GM19035 (cell line): Measurements from ENCODE around the gene HDAC9.

Source experiments
- ATAC-seq: cut with Tn5 transposase; IDR thresholded peaks from one replicate; pipeline ENCODE4 v1.9.1; 2021; ENCODE audit not compliant: unreplicated experiment

HDAC9 gene

GRCh38 chr7:18771834-18772566 lies 276.5 kb downstream of the HDAC9 start:
- no peak for ATAC-seq

- no peak for ATAC-seq
These were observed 277.0 kb downstream of the HDAC9 start for GRCh38 chr7:18772567-18772965.

GRCh38 chr7:18777314-18777713 lies 281.8 kb downstream of the HDAC9 start:
- no peak for ATAC-seq

- no peak for ATAC-seq
These were observed 283.0 kb downstream of the HDAC9 start for GRCh38 chr7:18778594-18778993.

DNA sequence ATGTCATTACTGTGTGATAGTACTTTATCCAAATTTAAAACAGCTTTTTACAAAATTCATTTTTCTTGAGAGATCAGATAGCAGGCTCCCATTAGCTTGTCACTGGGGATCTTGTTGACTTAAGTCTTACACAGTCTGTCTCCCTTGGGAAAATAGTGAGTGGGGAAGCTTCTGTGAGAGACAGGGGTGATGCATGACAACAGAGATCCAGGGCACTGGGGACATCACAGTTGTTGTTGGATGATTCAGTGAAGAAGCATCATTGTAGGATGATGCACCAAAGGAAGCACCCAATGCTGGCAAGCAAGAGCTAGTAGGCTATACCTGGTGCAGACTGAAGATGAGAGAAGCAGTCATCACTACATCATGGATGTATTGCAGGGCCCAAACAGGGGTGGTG lies 284.7 kb downstream of the HDAC9 start:
- no peak for ATAC-seq

- no peak for ATAC-seq
These were observed 285.4 kb downstream of the HDAC9 start for GRCh38 chr7:18780938-18781337.

DNA sequence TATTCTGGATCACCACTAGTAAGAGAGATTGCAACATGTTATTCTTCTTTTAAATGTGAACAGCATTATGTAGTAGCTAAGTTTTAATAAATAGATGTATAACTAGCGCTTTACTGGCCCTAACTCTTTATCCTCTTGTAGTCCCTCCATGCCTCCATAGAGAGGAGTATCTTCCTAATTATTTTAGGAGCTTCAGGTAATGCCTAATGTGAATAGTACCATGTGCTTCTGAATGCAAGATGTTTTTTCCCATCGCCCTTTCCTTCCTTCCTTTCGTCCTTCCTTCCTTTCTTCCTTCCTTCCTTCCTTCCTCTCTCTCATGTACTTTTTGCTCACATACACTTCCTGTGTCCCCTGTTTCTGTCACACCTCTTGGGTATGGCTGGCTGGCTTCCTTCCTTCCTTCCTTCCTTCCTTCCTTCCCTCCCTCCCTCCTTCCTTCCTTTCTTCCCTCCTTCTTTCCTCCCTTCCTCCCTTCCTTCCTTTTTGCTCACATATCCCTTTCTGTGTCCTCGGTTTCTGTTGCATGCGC lies 290.7 kb downstream of the HDAC9 start:
- no peak for ATAC-seq

GRCh38 chr7:18786796-18787195 lies 291.2 kb downstream of the HDAC9 start:
- ATAC-seq = no peak

DNA sequence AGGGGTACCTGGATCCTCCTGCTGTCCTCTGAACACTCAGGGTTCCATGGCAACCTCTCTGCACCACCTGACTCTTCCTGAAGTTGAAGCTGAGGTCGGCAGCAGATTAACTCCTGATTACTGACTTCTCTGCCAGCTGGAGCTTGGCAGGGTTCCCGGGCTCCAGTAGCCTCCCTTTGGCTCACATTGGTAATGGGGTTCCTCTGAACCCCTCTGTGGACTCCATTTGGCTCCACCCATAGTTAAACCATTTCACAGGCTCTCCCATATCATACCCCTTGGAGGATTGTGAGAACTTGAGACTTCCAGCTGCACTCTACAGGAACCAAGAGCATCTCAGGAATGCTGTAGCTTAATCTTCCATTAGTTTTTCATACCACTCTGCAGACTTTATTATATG lies 292.5 kb downstream of the HDAC9 start:
- ATAC-seq = no peak

DNA sequence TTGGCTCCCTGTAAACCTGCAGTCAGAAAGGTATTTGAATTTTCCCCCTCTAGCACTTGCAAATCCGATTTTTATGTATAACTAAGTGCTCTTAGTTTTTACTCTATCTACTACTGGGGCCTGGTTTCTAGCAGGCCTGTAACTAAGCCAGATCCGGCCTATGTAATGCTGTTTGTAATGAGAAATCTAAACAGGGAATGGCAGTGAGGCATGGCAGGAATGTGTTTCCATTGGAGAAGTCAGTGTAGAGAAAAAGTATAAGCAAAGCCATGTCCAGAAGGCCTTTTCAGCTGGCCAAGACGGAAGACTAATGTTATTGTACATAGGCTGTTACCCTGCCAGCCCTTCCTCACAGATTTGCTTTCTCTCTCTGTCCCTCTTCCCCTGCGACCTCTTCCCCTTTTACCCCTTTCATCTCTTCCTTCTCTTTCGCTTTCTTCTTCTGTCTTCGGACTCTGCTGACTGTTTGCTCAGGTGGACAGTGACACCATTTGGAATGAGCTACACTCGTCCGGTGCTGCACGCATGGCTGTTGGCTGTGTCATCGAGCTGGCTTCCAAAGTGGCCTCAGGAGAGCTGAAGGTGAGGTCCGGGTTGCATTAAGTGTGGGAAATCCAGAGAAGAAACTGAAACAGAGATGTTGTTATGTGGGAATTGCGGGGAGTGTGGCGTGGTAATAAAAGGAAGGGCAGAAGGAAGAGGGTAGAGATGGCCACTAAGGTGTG lies 297.5 kb downstream of the HDAC9 start:
- ATAC-seq = no peak

GRCh38 chr7:18796216-18796615 lies 300.7 kb downstream of the HDAC9 start:
- ATAC-seq = no peak

GRCh38 chr7:18798088-18798906 lies 302.7 kb downstream of the HDAC9 start:
- no peak for ATAC-seq

DNA sequence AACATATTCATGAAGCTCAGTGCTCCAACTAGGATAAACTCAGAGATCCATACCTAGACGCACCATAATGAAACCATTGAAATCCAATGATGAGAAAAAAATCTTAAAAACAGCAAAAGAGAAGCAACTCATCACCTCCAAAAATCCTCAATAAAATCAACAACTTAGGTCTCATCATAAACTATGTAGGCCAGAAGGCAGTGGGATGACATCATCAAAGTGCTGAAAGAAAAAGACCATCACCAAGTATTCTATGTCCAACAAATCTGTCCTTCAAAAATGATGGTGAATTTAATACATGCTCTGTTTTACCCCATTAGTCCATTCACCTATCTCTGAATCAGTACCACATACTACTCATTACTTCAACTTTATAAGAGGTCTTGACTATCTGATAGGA lies 304.4 kb downstream of the HDAC9 start:
- no peak for ATAC-seq

- no peak for ATAC-seq
These were observed 308.4 kb downstream of the HDAC9 start for GRCh38 chr7:18803923-18804322.

DNA sequence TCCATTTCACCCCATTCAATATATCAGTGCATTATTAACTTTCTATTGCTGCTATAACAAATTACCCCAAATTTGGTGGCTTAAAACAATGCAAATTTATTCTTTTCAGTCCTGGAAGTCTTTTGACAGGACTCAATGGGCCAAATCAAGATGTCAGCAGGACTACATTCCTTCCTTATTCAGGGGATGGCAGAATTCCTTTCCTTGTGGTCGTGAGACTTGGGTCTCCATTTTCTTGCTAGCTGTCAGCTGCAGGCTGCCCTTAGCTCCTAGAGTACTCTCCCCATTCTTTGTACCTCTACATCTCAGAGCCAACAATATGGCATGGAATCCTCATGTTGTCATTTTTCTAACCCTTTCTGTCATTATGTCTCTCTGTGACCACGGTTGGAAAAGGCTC lies 310.6 kb downstream of the HDAC9 start:
- no peak for ATAC-seq

DNA sequence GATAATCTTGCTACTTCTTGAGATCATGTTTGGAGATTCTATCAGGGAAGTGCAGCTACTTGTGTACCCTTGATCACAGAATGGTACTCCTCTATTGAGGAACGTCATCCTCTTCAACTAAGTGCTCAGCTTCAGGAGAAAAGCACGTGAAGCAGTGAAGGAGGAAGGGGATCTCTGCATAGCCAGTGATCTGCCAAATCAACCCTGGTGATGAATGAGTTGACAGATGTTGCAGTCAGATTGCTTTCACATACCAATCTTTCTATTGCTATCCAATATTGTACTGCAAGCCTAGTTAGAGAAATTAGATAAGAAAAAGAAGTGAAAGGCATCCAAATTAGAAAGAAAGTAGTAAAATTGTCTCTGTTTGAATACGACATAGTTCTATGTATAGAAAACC lies 312.5 kb downstream of the HDAC9 start:
- no peak for ATAC-seq

DNA sequence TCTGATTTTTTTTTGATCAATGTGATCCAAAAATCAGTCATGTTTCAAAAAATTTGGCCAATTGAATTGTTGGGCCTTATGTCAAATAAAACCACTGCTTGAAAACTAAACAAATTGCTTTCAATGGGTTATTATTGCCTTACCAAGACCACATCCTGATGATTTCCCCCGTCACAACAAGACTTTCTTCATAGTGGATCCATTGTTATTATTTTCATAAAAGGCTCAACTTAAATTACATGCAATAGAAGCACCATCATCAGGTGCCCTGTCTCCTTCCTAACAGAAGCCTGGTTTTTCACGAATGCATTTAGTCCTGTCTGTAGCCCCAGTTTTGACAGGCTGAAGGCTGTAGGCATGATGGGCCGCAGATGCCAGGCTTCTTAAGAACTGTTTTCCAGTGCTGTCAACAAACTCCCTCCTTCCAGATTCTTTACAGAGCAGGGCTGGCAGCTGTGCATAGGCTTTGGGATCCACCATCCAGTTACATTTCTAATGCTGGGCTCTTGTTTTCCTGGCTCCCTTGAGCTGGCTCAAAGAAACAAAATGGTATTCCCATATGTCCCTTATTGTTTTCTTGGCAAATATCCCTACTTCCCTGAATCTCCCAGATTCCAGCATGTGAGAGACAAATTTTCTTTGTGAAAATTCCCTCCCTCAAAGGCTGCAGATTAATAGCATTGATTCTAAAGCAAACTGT lies 319.9 kb downstream of the HDAC9 start:
- ATAC-seq = no peak

DNA sequence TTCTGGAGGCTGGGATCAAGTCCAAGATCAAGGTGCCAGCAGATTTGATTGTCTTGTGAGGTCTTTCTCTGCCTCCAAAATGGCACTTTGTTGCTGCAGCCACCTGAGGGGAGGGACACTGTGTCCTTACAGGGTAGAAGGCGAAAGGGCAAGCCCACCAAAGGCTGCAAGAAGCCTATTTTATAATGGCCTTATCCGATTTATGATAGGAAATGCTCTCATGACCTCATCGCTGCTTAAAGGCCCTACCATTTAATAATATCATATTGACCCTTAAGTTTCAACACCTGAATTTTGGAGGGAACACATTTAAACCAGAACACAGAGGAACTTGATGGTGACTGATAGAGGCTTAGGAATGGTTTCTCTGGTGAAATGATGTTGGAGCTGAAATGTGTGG lies 325.4 kb downstream of the HDAC9 start:
- ATAC-seq = no peak

- ATAC-seq = no peak
These were observed 326.0 kb downstream of the HDAC9 start for GRCh38 chr7:18821554-18821953.

- no peak for ATAC-seq
These were observed 328.6 kb downstream of the HDAC9 start for GRCh38 chr7:18824157-18824556.
